CD4-positive, alpha-beta memory T cell (primary cell): Measurements from ENCODE around the gene CEP78. TPM values are rescaled to one million over a fixed set of nuclear protein-coding genes. Genes with fewer than 3 reads are reported as not detected.

Experiments
- CTCF ChIA-PET: fragments of 350-600 bp; sonication (Branson Sonifier 250); formaldehyde crosslinking; loops from one replicate; lab custom pipeline; 2021; ENCODE audit warnings: inconsistent platforms; ENCODE audit not compliant: partially characterized antibody; lab: Charles Lee
- POLR2A ChIA-PET: fragments of 350-600 bp; sonication (Branson Sonifier 250); formaldehyde crosslinking; loops from one replicate; lab custom pipeline; 2021; ENCODE audit not compliant: partially characterized antibody; lab: Charles Lee
- DNase-seq, 5 donors: peaks; one replicate each; pipeline versions ENCODE4 v3.0.0 to v3.0.0-alpha.2; 2020 to 2022; ENCODE audit warnings: mixed read lengths in 1 of 5
- H3K27ac ChIP-seq: one replicate; pipeline ENCODE4 v1.7.0; 2013; ENCODE audit warnings: low read depth, low read length
- H3K27me3 ChIP-seq: 2 replicates; pipeline ENCODE4 v1.7.0; 2013; ENCODE audit warnings: mild to moderate bottlenecking, low read length, moderate library complexity; ENCODE audit not compliant: insufficient read depth
- H3K36me3 ChIP-seq: 2 replicates; pipeline ENCODE4 v1.7.0; 2013; ENCODE audit warnings: mild to moderate bottlenecking, low read length, moderate library complexity; ENCODE audit not compliant: insufficient read depth
- H3K4me1 ChIP-seq: 2 replicates; pipeline ENCODE4 v1.7.0; 2013; ENCODE audit warnings: mild to moderate bottlenecking, low read length, moderate library complexity; ENCODE audit not compliant: insufficient read depth
- H3K4me3 ChIP-seq, 2 donors: one replicate each; pipeline ENCODE4 v1.7.0; 2013; ENCODE audit warnings: low read length in 2 of 2, mild to moderate bottlenecking in 1 of 2
- H3K9me3 ChIP-seq, 2 donors: one replicate each; pipeline ENCODE4 v1.7.0; 2013; ENCODE audit warnings: low read length in 2 of 2, control low read depth in 1 of 2; ENCODE audit not compliant: control insufficient read depth in 1 of 2
- H3K27ac Mint-ChIP-seq, 7 donors: one replicate each; pipeline ENCODE4 v1.8.0; 2020 to 2021; ENCODE audit warnings: mixed read lengths in 7 of 7, mild to moderate bottlenecking in 6 of 7, inconsistent platforms in 3 of 7, moderate library complexity in 3 of 7
- H3K27me3 Mint-ChIP-seq, 2 donors: one replicate each; pipeline ENCODE4 v1.8.0; 2020 to 2021; ENCODE audit warnings: mixed read lengths in 2 of 2
- H3K36me3 Mint-ChIP-seq, 2 donors: one replicate each; pipeline ENCODE4 v1.8.0; 2020 to 2021; ENCODE audit warnings: mixed read lengths in 2 of 2, inconsistent platforms in 1 of 2, mild to moderate bottlenecking in 1 of 2
- H3K4me1 Mint-ChIP-seq, 4 donors: one replicate each; pipeline ENCODE4 v1.8.0; 2020 to 2021; ENCODE audit warnings: mixed read lengths in 4 of 4, mild to moderate bottlenecking in 1 of 4
- H3K4me3 Mint-ChIP-seq, 8 donors: one replicate each; pipeline ENCODE4 v1.8.0; 2020 to 2021; ENCODE audit warnings: mixed read lengths in 8 of 8, mild to moderate bottlenecking in 7 of 8, moderate library complexity in 6 of 8, inconsistent platforms in 3 of 8
- H3K9me3 Mint-ChIP-seq, 8 donors: one replicate each; pipeline ENCODE4 v1.8.0; 2020 to 2021; ENCODE audit warnings: mixed read lengths in 8 of 8, mild to moderate bottlenecking in 5 of 8, inconsistent platforms in 3 of 8, moderate library complexity in 1 of 8
- intact Hi-C: fragments of 100-400 bp; cut with micrococcal nuclease; formaldehyde crosslinking; loops from one replicate; pipeline ENCODE4 v1.15.1; 2023
- polyA plus RNA-seq, 2 donors: library from polyadenylated mRNA; unstranded; fragments of 300-500 nt; fragmentation: Illumina TruSeq; gene quantifications; one replicate each; pipeline ENCODE4 v1.2.3, GENCODE V29; 2021
- total RNA-seq, 2 experiments: library from RNA; stranded (reverse); gene quantifications; one replicate each; pipeline ENCODE4 v1.2.3, GENCODE V29; 2021

Gene CEP78
- total and polyA plus RNA-seq, 4 experiments from 2014 or later, result 13.7 to 27.6 (median 20.7) TPM

DNA sequence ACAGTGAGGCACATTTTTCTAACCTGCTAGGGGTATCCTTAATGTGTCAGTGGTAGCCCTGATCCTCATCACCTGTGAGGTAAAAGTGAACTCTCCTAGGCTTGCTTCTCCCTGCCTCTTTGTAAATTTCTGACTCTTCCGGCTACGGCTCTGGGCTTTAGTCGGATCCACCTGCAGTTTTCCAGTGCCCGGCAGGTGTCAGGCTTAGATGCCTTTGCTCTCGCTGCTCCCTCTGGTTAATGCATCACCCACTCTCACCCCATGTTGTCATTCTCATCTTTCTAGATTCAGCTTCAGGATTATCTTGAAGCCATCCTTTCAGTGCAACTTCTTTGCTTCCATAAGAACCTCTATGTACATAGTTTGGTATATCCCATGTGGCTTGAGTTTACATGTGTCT lies 3.6 kb downstream of the CEP78 start:
- no peaks in the 10 kb centered on the region for H3K36me3 ChIP-seq
- Mint-ChIP-seq H3K4me3 (peak overlapping the region in 2 of 8 donors; percentile 33 to 43), H3K36me3 (peaks cover 8 to 20% of the 10 kb centered on the region in 2 donors), H3K27me3 (no peaks in the 10 kb centered on the region), H3K27ac (peak overlapping the region in 3 of 7 donors; percentile 6 to 43 (median 22)), H3K4me1 (peaks cover 41 to 54% (median 43%) of the 10 kb centered on the region in 4 donors), H3K9me3 (no peaks in the 10 kb centered on the region)
- no peak overlapping the region for H3K4me3 ChIP-seq
- DNase-seq, result no peak
- ChIA-PET CTCF (interaction anchor here (0.6 kb wide), 1 partner anchor 17 kb away, joined by 3 read pairs; no protein-coding TSS in a partner anchor), POLR2A (interaction anchor here (0.6 kb wide), 1 partner anchor 25 kb away, joined by 3 read pairs; no protein-coding TSS in a partner anchor)
- H3K9me3 ChIP-seq, result no peaks in the 10 kb centered on the region
- H3K27ac ChIP-seq, result no peak overlapping the region
- H3K27me3 ChIP-seq, result no peaks in the 10 kb centered on the region
- intact Hi-C loops, result no loop called here
- peaks cover 47% of the 10 kb centered on the region for H3K4me1 ChIP-seq

DNA sequence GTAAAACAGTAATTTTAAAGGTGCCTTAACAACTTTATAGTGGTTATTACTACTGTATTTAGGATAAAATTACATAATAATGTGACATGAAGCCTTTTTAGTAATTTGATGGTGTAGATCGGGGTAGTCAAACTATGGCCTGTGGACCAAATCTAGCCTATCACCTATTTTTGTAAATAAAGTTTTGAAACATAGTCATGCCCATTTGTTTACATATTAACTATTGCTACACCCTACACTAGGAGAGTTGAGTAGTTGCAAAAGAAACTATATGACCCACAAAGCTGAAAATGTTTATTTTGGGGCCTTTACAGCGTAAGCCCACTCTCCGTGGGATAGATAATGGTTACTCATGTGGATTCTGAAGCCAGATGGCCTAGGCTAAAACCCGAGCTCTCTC lies 6.2 kb downstream of the CEP78 start:
- DNase-seq, result no peak
- H3K4me3 ChIP-seq, result no peak overlapping the region
- no peaks in the 10 kb centered on the region for H3K9me3 Mint-ChIP-seq
- no peaks in the 10 kb centered on the region for H3K27me3 ChIP-seq
- no peaks in the 10 kb centered on the region for H3K9me3 ChIP-seq
- ChIA-PET POLR2A (no interaction called here), CTCF (no interaction called here)
- peaks cover 33 to 48% (median 38%) of the 10 kb centered on the region in 4 donors for H3K4me1 Mint-ChIP-seq
- H3K4me1 ChIP-seq, result peaks cover 33% of the 10 kb centered on the region
- peaks cover 22 to 28% of the 10 kb centered on the region in 2 donors for H3K36me3 Mint-ChIP-seq
- H3K27me3 Mint-ChIP-seq, result no peaks in the 10 kb centered on the region
- H3K36me3 ChIP-seq, result no peaks in the 10 kb centered on the region
- H3K27ac ChIP-seq, result no peak overlapping the region
- peak overlapping the region in 1 of 8 donors; percentile 55 for H3K4me3 Mint-ChIP-seq
- intact Hi-C loops, result no loop called here
- H3K27ac Mint-ChIP-seq, result no peak overlapping the region

DNA sequence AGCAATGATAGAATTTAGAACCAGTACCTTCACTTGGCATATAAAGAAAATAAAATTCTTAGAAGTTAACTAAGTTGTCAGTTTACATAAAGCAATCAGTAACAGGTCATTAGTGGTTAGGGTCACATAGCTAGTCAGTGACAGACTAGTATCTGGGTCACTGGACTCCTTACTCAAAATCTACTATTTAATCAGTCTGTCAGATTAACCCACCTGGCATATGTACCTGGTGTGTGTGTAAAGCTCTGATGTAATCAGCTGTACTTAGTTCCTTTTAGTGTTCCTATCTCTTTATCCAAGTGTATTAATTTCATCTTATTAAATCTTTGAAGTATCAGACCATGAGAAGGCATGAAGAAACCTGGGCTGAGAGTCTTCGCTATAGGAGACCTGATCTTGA lies 7.3 kb downstream of the CEP78 start:
- H3K9me3 Mint-ChIP-seq, result no peaks in the 10 kb centered on the region
- DNase-seq, result no peak
- ChIA-PET CTCF (interaction anchor here (0.5 kb wide), 1 partner anchor 240 kb away, joined by 3 read pairs; no protein-coding TSS in a partner anchor), POLR2A (interaction anchor here (0.6 kb wide), 1 partner anchor 1849 kb away, joined by 3 read pairs; the partner anchor contains the start of gene RFK)
- H3K27me3 Mint-ChIP-seq, result no peaks in the 10 kb centered on the region
- Histone ChIP-seq H3K4me1 (peaks cover 23% of the 10 kb centered on the region), H3K27ac (no peak overlapping the region), H3K36me3 (no peaks in the 10 kb centered on the region), H3K27me3 (no peaks in the 10 kb centered on the region), H3K4me3 (no peak overlapping the region), H3K9me3 (no peaks in the 10 kb centered on the region)
- H3K27ac Mint-ChIP-seq, result no peak overlapping the region
- H3K4me1 Mint-ChIP-seq, result peaks cover 28 to 40% (median 31%) of the 10 kb centered on the region in 4 donors
- intact Hi-C loops, result no loop called here
- no peak overlapping the region for H3K4me3 Mint-ChIP-seq
- H3K36me3 Mint-ChIP-seq, result peaks cover 30 to 37% of the 10 kb centered on the region in 2 donors

DNA sequence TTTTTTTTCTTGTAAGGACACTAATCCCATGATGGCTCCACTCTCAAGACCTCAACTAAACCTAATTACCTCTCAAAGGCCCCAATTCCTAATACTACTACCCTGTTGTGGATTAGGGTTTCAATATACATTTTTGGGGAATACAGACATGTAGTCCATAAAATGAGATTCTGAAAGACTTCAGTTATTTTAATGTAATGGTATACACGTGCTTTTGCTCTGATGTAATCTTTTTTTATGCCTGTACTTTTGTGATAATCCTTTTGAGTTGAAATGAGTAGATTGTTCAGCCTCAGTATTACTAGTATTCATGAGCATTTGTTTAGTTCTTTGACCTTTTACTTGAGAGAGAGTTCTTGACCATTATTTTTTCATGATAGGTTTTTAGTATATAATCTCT lies 9.5 kb downstream of the CEP78 start:
- ChIA-PET CTCF (no interaction called here), POLR2A (no interaction called here)
- DNase-seq, result no peak
- Histone ChIP-seq H3K4me3 (no peak overlapping the region), H3K27me3 (no peaks in the 10 kb centered on the region), H3K27ac (no peak overlapping the region), H3K9me3 (no peaks in the 10 kb centered on the region), H3K4me1 (peaks cover 8% of the 10 kb centered on the region), H3K36me3 (peaks cover 7% of the 10 kb centered on the region)
- intact Hi-C loops, result no loop called here
- Mint-ChIP-seq H3K4me1 (peaks cover 12 to 22% (median 17%) of the 10 kb centered on the region in 4 donors), H3K9me3 (no peaks in the 10 kb centered on the region), H3K27me3 (no peaks in the 10 kb centered on the region), H3K36me3 (peaks cover 33 to 51% of the 10 kb centered on the region in 2 donors), H3K4me3 (no peak overlapping the region), H3K27ac (no peak overlapping the region)

DNA sequence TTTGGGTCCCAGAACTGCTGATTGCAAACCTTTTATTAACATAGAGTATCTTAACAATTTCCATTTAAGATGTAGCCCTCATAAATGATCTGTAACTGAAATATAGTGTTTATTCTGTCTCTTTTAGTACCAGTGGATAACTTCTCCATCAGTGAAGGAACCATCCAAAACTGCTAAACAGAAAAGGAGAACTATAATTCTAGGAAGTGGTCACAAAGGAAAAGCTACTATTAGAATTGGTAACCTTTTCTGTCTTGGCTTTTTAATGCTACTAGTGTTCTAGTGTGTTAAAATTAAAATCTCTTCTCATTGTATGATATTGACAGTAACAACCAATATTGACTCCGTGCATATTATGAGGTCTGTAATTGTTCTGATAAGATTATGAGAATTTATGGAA lies 12.8 kb downstream of the CEP78 start:
- no peaks in the 10 kb centered on the region for H3K4me1 ChIP-seq
- Mint-ChIP-seq H3K36me3 (peaks cover 36 to 51% of the 10 kb centered on the region in 2 donors), H3K4me3 (no peak overlapping the region), H3K4me1 (peaks cover 0 to 6% (median 1%) of the 10 kb centered on the region in 4 donors), H3K27ac (no peak overlapping the region), H3K9me3 (no peaks in the 10 kb centered on the region), H3K27me3 (no peaks in the 10 kb centered on the region)
- POLR2A ChIA-PET, result interaction anchor here (1.0 kb wide), 1 partner anchor 12 kb away, joined by 3 read pairs; no protein-coding TSS in a partner anchor
- CTCF ChIA-PET, result no interaction called here
- H3K27ac ChIP-seq, result no peak overlapping the region
- no peak overlapping the region for H3K4me3 ChIP-seq
- intact Hi-C loops, result no loop called here
- no peaks in the 10 kb centered on the region for H3K27me3 ChIP-seq
- DNase-seq, result no peak
- peaks cover 7% of the 10 kb centered on the region for H3K36me3 ChIP-seq
- H3K9me3 ChIP-seq, result no peaks in the 10 kb centered on the region

DNA sequence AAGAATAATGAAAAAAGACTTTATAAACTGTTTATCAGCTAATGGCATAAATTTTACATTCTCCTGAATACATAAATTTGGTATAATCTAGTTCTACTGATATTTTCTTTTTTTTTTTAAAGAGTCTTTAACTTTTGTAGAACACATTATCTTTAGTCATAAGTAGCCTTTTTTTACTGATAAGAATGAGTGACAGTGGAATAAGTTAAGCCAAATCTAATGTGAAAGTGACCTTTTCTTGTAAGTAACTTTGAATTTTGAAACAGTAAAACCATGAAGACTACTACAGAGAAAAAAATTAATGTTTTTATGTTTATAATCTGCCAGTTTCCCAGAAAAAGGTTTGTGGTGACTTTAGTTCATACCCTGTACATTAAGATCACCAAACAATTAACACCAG lies 13.7 kb downstream of the CEP78 start:
- DNase-seq, result no peak
- H3K27me3 Mint-ChIP-seq, result no peaks in the 10 kb centered on the region
- H3K27ac Mint-ChIP-seq, result no peak overlapping the region
- peaks cover 7% of the 10 kb centered on the region for H3K36me3 ChIP-seq
- H3K27me3 ChIP-seq, result no peaks in the 10 kb centered on the region
- no peak overlapping the region for H3K27ac ChIP-seq
- H3K36me3 Mint-ChIP-seq, result peaks cover 41 to 54% of the 10 kb centered on the region in 2 donors
- peaks cover 0 to 6% (median 1%) of the 10 kb centered on the region in 4 donors for H3K4me1 Mint-ChIP-seq
- H3K4me1 ChIP-seq, result no peaks in the 10 kb centered on the region
- H3K9me3 Mint-ChIP-seq, result no peaks in the 10 kb centered on the region
- POLR2A ChIA-PET, result interaction anchor here (1.0 kb wide), 1 partner anchor 12 kb away, joined by 3 read pairs; no protein-coding TSS in a partner anchor
- intact Hi-C loops, result no loop called here
- no peak overlapping the region for H3K4me3 Mint-ChIP-seq
- no peaks in the 10 kb centered on the region for H3K9me3 ChIP-seq
- no peak overlapping the region for H3K4me3 ChIP-seq
- CTCF ChIA-PET, result no interaction called here

DNA sequence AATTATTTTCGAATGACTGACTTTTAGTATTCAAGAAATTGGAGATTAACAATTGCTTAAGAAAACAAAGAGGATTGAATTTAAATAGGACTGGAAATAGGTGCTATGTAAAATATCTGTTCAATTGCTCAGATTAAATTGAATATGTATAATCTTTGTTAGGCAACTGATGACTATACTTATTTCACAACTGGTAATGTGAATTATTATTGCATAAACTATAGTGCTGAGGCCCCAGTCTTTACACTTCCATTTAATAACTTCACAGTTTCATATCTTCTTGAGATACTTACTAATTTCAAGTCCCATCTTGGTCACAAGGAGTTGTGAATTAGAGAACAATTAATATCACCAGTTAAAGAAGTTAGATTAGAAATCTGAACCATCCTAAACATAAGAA lies 16.7 kb downstream of the CEP78 start:
- Mint-ChIP-seq H3K9me3 (no peaks in the 10 kb centered on the region), H3K4me3 (no peak overlapping the region), H3K36me3 (peaks cover 41 to 42% of the 10 kb centered on the region in 2 donors), H3K27ac (no peak overlapping the region), H3K27me3 (no peaks in the 10 kb centered on the region), H3K4me1 (no peaks in the 10 kb centered on the region)
- H3K4me3 ChIP-seq, result no peak overlapping the region
- peaks cover 7% of the 10 kb centered on the region for H3K36me3 ChIP-seq
- DNase-seq, result no peak
- H3K27ac ChIP-seq, result no peak overlapping the region
- no peaks in the 10 kb centered on the region for H3K27me3 ChIP-seq
- H3K4me1 ChIP-seq, result no peaks in the 10 kb centered on the region
- intact Hi-C loops, result no loop called here
- no peaks in the 10 kb centered on the region for H3K9me3 ChIP-seq
- ChIA-PET POLR2A (no interaction called here), CTCF (no interaction called here)
